DND-41 (cell line): ENCODE measurements around the gene SEBOX.

Source experiments
- CTCF ChIP-seq: IDR thresholded peaks from 2 replicates; pipeline ENCODE4 v1.5.1; 2012; ENCODE audit warnings: borderline replicate concordance, low read length, moderate library complexity, mild to moderate bottlenecking; ENCODE audit not compliant: poor library complexity, severe bottlenecking; ENCODE audit errors: extremely low read depth
- EZH2 ChIP-seq: IDR thresholded peaks from 3 replicates; pipeline ENCODE4 v1.6.1; 2012; ENCODE audit warnings: borderline replicate concordance, low read depth, mild to moderate bottlenecking, moderate library complexity, low read length, inconsistent platforms; ENCODE audit not compliant: severe bottlenecking

GRCh38 chr17:28334171-28334570 is 30.8 kb downstream of the SEBOX start:
- no peak for TF ChIP-seq CTCF
- no peak for TF ChIP-seq EZH2
